AG10803 (cell line): ENCODE measurements around the gene PATL2.

Experiments
- DNase-seq: peaks from one replicate; pipeline ENCODE4 v3.0.0; 2010; ENCODE audit warnings: low read depth
- H3K4me3 ChIP-seq: 2 replicates; pipeline ENCODE4 v1.5.1; 2011; ENCODE audit warnings: mild to moderate bottlenecking, low read length, control low read depth
- CTCF ChIP-seq: conservative IDR thresholded peaks from 2 replicates; pipeline ENCODE4 v1.5.1; 2011; ENCODE audit warnings: mild to moderate bottlenecking, low read length, control low read depth, inconsistent platforms

The PATL2 gene

GRCh38 chr15:44673639-44674038, 37.5 kb downstream of the PATL2 start:
- TF ChIP-seq CTCF = no peak
- no peak overlapping the region for H3K4me3 ChIP-seq
- DNase-seq = no peak

GRCh38 chr15:44670087-44670950, 40.8 kb downstream of the PATL2 start:
- no peak for TF ChIP-seq CTCF
- DNase-seq = no peak
- H3K4me3 ChIP-seq = no peak overlapping the region

- no peak for TF ChIP-seq CTCF
- no peak for DNase-seq
- H3K4me3 ChIP-seq = no peak overlapping the region
Measured at GRCh38 chr15:44668921-44669320, 42.2 kb downstream of the PATL2 start.

- TF ChIP-seq CTCF = no peak
- DNase-seq = no peak
- H3K4me3 ChIP-seq = no peak overlapping the region
Measured at GRCh38 chr15:44667039-44667360, 44.1 kb downstream of the PATL2 start.

- TF ChIP-seq CTCF = no peak
Measured at GRCh38 chr15:44666210-44667038, 44.7 kb downstream of the PATL2 start.

GRCh38 chr15:44663410-44664308, 47.5 kb downstream of the PATL2 start, which contains the start of gene SPG11:
Gene SPG11, minus strand, starts transcription at chr15:44663662. Its CDS starts 15 bp downstream, at chr15:44663647.
- peak; percentile 97 for DNase-seq
- H3K4me3 ChIP-seq = peak within 1 kb of the TSS; percentile 91
- TF ChIP-seq CTCF = peak; percentile 84

More at GRCh38 chr15:44666210-44667038, 44.7 kb downstream of the PATL2 start:
- no peak overlapping the region for H3K4me3 ChIP-seq
- no peak for DNase-seq
